BLaER1 (cell line): ENCODE results near the gene TRNP1.

Experiments used
- H3K27ac ChIP-seq: shearing (Covaris generic); formaldehyde crosslinking; 2 replicates; pipeline ENCODE4 v1.8.1; 2022
- H3K27me3 ChIP-seq: shearing (Covaris generic); formaldehyde crosslinking; 2 replicates; pipeline ENCODE4 v1.8.1; 2022
- H3K36me3 ChIP-seq: shearing (Covaris generic); formaldehyde crosslinking; 2 replicates; pipeline ENCODE4 v1.8.1; 2022
- H3K4me1 ChIP-seq: shearing (Covaris generic); formaldehyde crosslinking; 2 replicates; pipeline ENCODE4 v1.8.1; 2022
- H3K4me2 ChIP-seq: shearing (Covaris generic); formaldehyde crosslinking; 2 replicates; pipeline ENCODE4 v1.8.1; 2022
- H3K4me3 ChIP-seq: shearing (Covaris generic); formaldehyde crosslinking; 2 replicates; pipeline ENCODE4 v1.8.1; 2022
- H3K9ac ChIP-seq: shearing (Covaris generic); formaldehyde crosslinking; 2 replicates; pipeline ENCODE4 v1.8.1; 2022
- H3K9me3 ChIP-seq: shearing (Covaris generic); formaldehyde crosslinking; 2 replicates; pipeline ENCODE4 v1.8.1; 2022
- H4K20me1 ChIP-seq: shearing (Covaris generic); formaldehyde crosslinking; 2 replicates; pipeline ENCODE4 v1.8.1; 2022
- Cebpa-rat ChIP-seq: shearing (Covaris generic); IDR thresholded peaks from 2 replicates; pipeline ENCODE4 v1.8.1; 2022

TRNP1 gene

GRCh38 chr1:26991310-26992116 lies 2.0 kb upstream of the TRNP1 start:
- Histone ChIP-seq H3K27me3 (peaks cover 39% of the 10 kb centered on the region), H3K9me3 (no peaks in the 10 kb centered on the region), H3K27ac (no peak overlapping the region), H3K4me1 (peaks cover 33% of the 10 kb centered on the region), H3K4me3 (no peak overlapping the region), H3K4me2 (no peak overlapping the region), H4K20me1 (0 out of 2 replicates have a peak, but pooled peaks cover 12% of the 10 kb centered on the region), H3K36me3 (no peaks in the 10 kb centered on the region), H3K9ac (no peak overlapping the region)
- TF ChIP-seq Cebpa-rat, result no peak

DNA sequence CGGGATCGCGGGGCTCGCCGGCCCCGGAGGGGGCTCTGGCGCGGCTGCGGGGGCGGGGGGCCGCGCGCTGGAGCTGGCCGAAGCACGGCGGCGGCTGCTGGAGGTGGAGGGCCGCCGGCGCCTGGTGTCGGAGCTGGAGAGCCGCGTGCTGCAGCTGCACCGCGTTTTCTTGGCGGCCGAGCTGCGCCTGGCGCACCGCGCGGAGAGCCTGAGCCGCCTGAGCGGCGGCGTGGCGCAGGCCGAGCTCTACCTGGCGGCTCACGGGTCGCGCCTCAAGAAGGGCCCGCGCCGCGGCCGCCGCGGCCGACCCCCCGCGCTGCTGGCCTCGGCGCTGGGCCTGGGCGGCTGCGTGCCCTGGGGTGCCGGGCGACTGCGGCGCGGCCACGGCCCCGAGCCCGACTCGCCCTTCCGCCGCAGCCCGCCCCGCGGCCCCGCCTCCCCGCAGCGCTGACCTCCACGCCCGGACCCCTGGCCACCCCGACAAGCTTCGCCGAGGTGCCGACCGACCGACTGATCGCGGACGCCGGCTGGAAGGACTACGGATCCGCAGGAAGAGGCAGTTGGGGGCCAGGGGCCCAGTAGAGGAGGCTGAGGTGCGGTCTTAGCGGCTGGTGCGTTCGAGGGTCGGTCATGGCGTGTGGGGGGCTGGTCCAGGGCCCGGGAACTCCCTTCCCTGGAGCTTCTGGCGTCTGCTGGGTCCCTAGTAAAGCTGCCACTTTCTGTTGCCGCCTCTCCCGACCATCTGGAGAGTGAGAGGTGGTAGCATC lies 711 bp downstream of the TRNP1 start:
- peak overlapping the region; percentile 100 for H3K4me2 ChIP-seq
- peaks cover 49% of the 10 kb centered on the region for H3K27me3 ChIP-seq
- H4K20me1 ChIP-seq, result 0 out of 2 replicates have a peak, but pooled peaks cover 12% of the 10 kb centered on the region
- H3K4me3 ChIP-seq, result peak overlapping the region; percentile 76
- no peaks in the 10 kb centered on the region for H3K9me3 ChIP-seq
- peak overlapping the region; percentile 26; the same call in 1 of the 2 replicates for H3K27ac ChIP-seq
- TF ChIP-seq Cebpa-rat, result no peak
- peaks cover 38% of the 10 kb centered on the region for H3K4me1 ChIP-seq
- H3K9ac ChIP-seq, result peak overlapping the region; percentile 59
- H3K36me3 ChIP-seq, result no peaks in the 10 kb centered on the region

DNA sequence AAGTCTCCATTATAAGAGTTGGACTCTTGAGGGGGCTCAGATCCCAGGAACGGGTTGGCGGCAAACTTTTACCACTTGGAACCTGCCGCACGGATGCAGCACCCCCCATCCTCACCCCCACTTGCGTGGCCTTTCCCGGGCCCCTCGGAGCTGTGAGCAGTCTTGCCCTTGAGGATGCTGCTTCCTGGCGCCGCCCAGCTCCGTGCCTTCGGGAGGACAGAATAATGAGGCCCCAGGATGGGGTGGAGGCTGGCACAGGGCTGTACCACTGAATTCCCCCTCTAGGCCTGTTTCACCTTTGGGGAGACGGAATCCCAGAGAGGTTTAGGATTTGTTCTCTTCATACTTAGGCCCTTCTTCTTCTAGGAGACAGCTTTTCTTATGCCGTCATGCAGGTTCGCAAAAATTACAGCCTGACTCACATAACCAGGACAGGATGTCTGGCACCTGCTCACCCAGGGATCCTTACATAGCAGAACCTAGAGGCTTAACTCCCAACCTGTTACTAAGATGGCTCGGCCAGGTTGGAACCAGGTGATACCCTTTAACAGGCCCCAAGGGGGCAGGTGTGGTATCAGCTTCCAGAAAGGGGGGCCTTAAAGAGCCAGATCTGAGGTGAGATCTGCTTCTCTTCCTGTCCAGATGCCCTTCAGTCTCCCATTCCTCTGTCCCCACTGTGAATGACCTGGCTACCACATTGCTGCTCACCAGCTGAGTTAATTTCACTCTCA lies 1.5 kb downstream of the TRNP1 start:
- Histone ChIP-seq H3K9me3 (no peaks in the 10 kb centered on the region), H3K4me2 (peak overlapping the region; percentile 100), H3K9ac (no peak overlapping the region), H3K27ac (no peak overlapping the region), H4K20me1 (0 out of 2 replicates have a peak, but pooled peaks cover 12% of the 10 kb centered on the region), H3K4me1 (peaks cover 38% of the 10 kb centered on the region), H3K4me3 (peak overlapping the region; percentile 76), H3K36me3 (no peaks in the 10 kb centered on the region), H3K27me3 (peaks cover 49% of the 10 kb centered on the region)
- TF ChIP-seq Cebpa-rat, result no peak

GRCh38 chr1:26996024-26996423 lies 2.5 kb downstream of the TRNP1 start:
- Histone ChIP-seq H4K20me1 (0 out of 2 replicates have a peak, but pooled peaks cover 12% of the 10 kb centered on the region), H3K4me1 (peaks cover 48% of the 10 kb centered on the region), H3K9me3 (no peaks in the 10 kb centered on the region), H3K27me3 (peaks cover 49% of the 10 kb centered on the region), H3K4me2 (no peak overlapping the region), H3K27ac (no peak overlapping the region), H3K9ac (no peak overlapping the region), H3K4me3 (no peak overlapping the region), H3K36me3 (no peaks in the 10 kb centered on the region)
- no peak for TF ChIP-seq Cebpa-rat

GRCh38 chr1:26996665-26997064 lies 3.2 kb downstream of the TRNP1 start:
- H3K4me1 ChIP-seq, result peaks cover 55% of the 10 kb centered on the region
- TF ChIP-seq Cebpa-rat, result no peak
- no peak overlapping the region for H3K27ac ChIP-seq
- no peak overlapping the region for H3K4me2 ChIP-seq
- peaks cover 49% of the 10 kb centered on the region for H3K27me3 ChIP-seq
- H3K9me3 ChIP-seq, result no peaks in the 10 kb centered on the region
- H3K9ac ChIP-seq, result no peak overlapping the region
- 0 out of 2 replicates have a peak, but pooled peaks cover 12% of the 10 kb centered on the region for H4K20me1 ChIP-seq
- no peak overlapping the region for H3K4me3 ChIP-seq
- H3K36me3 ChIP-seq, result no peaks in the 10 kb centered on the region

DNA sequence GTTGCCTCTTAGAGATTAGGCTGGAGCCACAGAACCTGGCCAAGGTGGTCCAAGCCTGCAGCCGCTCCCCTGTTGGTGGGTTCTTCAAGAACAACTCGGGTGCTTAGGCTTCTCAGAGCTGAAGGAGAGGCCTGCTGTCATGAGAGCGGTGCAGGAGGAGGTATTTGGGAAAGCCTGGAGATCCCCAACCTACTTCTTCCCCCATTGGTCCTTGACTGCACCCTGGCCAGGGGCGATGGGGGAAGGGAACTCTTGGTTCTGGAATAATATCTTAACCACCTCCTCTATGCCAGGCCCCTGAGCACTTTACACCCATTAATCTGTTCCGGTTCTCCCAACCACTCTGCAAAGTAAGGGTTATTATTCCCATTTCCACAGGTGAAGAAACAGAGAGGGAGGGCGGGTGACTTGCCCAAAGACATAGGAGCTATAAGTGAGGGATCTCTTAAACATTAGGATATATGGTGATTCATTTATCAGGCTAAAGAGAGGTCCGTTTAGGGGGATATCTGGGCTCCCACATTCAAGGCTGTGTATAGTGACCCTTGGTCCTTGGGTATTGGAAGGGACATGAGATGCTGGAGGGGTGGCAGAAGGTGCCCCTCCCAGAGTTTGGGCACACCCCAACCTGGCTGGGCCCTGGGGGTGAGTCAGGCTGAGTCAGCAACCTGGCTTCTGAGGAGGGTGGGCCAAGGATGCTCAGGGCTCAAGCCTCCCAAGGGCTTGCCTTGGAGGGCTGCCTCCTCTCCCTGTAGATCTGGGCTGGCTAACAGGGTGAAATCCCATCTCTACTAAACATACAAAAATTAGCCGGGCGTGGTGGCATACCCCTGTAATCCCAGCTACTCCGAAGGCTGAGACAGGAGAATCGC lies 5.2 kb downstream of the TRNP1 start:
- H3K9me3 ChIP-seq, result no peaks in the 10 kb centered on the region
- H3K27ac ChIP-seq, result no peak overlapping the region
- no peak for TF ChIP-seq Cebpa-rat
- H3K9ac ChIP-seq, result no peak overlapping the region
- H3K4me1 ChIP-seq, result peaks cover 68% of the 10 kb centered on the region
- H3K4me2 ChIP-seq, result peak overlapping the region; percentile 79
- H4K20me1 ChIP-seq, result 0 out of 2 replicates have a peak, but pooled peaks cover 12% of the 10 kb centered on the region
- no peak overlapping the region for H3K4me3 ChIP-seq
- H3K27me3 ChIP-seq, result peaks cover 39% of the 10 kb centered on the region
- H3K36me3 ChIP-seq, result no peaks in the 10 kb centered on the region

GRCh38 chr1:26999440-26999987 lies 6.0 kb downstream of the TRNP1 start:
- H3K9me3 ChIP-seq, result no peaks in the 10 kb centered on the region
- H3K27me3 ChIP-seq, result peaks cover 30% of the 10 kb centered on the region
- 0 out of 2 replicates have a peak, but pooled peaks cover 8% of the 10 kb centered on the region for H4K20me1 ChIP-seq
- no peaks in the 10 kb centered on the region for H3K36me3 ChIP-seq
- no peak overlapping the region for H3K9ac ChIP-seq
- no peak overlapping the region for H3K4me3 ChIP-seq
- peaks cover 72% of the 10 kb centered on the region for H3K4me1 ChIP-seq
- TF ChIP-seq Cebpa-rat, result no peak
- H3K4me2 ChIP-seq, result peak overlapping the region; percentile 84
- H3K27ac ChIP-seq, result no peak overlapping the region

GRCh38 chr1:27000090-27000816 lies 6.8 kb downstream of the TRNP1 start:
- H4K20me1 ChIP-seq, result 0 out of 2 replicates have a peak, but pooled peaks cover under 1% of the 10 kb centered on the region
- H3K9ac ChIP-seq, result no peak overlapping the region
- no peaks in the 10 kb centered on the region for H3K9me3 ChIP-seq
- peak overlapping the region; percentile 84 for H3K4me2 ChIP-seq
- no peak overlapping the region for H3K4me3 ChIP-seq
- TF ChIP-seq Cebpa-rat, result no peak
- peak overlapping the region; percentile 76; the same call in 1 of the 2 replicates for H3K27ac ChIP-seq
- H3K4me1 ChIP-seq, result peaks cover 74% of the 10 kb centered on the region
- H3K27me3 ChIP-seq, result peaks cover 23% of the 10 kb centered on the region
- H3K36me3 ChIP-seq, result no peaks in the 10 kb centered on the region
